GM20000 (cell line): ENCODE results near the gene SLIT3.
A peak's percentile ranks its signal among the peaks of the same experiment; 100 is the strongest.

Experiments used
- DNase-seq: peaks from one replicate; pipeline ENCODE4 v3.0.0; 2012; ENCODE audit warnings: low spot score
- TF ChIP-seq, protein P1 (sequence below): IDR thresholded peaks from 2 replicates; pipeline ENCODE4 v1.5.1; 2012; ENCODE audit warnings: mild to moderate bottlenecking, control low read depth; ENCODE audit errors: extremely low read depth, missing control alignments

SLIT3 gene

DNA sequence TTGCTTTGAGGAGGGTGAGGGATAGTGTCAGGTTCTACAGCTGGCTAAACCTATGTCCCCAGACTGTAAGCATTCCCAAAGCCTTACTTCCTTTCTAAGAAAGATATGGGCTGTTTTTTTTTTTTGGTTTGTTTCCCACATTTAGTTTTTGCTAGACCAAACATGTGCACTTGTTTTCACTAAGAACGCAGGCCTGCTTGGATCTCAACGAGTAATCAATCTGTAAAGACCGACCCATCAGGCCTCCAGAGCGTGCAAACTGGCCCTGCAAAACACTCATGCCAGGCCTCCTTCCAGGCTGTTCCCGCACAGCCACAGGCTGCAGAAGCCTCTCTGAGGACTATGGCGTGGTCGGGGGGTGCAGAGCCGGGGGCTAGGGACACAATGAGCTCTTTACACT lies 416.9 kb downstream of the SLIT3 start:
- TF ChIP-seq, protein P1, sequence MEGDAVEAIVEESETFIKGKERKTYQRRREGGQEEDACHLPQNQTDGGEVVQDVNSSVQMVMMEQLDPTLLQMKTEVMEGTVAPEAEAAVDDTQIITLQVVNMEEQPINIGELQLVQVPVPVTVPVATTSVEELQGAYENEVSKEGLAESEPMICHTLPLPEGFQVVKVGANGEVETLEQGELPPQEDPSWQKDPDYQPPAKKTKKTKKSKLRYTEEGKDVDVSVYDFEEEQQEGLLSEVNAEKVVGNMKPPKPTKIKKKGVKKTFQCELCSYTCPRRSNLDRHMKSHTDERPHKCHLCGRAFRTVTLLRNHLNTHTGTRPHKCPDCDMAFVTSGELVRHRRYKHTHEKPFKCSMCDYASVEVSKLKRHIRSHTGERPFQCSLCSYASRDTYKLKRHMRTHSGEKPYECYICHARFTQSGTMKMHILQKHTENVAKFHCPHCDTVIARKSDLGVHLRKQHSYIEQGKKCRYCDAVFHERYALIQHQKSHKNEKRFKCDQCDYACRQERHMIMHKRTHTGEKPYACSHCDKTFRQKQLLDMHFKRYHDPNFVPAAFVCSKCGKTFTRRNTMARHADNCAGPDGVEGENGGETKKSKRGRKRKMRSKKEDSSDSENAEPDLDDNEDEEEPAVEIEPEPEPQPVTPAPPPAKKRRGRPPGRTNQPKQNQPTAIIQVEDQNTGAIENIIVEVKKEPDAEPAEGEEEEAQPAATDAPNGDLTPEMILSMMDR: no peak
- DNase-seq: no peak

DNA sequence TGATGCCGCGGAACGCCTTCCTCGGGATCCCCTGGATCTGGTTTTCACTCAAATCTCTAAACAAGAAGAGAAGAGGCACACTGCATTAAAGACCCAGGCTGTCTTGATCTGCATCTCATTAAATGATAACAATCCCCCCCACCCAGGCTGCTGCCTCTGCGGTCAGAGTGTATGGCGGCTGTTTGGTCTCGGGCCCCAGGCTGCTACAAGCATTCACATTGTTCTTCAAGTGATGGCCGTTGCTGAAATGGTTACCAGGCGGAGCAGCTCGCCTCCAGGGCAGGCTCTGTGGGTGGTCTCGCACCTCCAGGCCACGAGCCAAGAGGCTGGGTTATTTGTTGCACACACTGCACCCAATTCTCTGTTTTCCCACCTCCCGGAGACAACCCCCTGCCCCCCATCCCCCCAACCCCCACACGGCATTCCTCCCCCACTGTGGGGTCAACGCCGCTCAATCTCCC lies 417.6 kb downstream of the SLIT3 start:
- DNase-seq: no peak
- TF ChIP-seq, protein P1: no peak

DNA sequence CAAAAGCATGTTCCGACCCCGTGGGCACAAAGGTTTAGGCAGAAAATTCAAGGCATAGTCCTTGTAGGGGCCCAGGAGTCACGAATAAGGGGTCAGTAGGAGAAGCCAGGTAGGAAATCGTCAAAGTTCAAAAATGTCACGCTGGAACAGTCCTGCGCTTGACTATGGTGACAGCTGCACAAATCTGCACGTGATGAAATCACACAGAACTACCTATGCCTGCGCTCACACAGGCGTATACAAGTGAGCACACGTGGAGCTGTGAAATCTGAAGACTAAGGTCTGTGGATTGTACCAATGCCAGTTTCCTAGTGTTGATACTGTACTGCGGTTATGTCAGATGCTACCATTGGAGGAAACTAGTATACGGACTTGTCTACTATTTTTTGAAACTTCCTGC lies 418.7 kb downstream of the SLIT3 start:
- TF ChIP-seq, protein P1: no peak

DNA sequence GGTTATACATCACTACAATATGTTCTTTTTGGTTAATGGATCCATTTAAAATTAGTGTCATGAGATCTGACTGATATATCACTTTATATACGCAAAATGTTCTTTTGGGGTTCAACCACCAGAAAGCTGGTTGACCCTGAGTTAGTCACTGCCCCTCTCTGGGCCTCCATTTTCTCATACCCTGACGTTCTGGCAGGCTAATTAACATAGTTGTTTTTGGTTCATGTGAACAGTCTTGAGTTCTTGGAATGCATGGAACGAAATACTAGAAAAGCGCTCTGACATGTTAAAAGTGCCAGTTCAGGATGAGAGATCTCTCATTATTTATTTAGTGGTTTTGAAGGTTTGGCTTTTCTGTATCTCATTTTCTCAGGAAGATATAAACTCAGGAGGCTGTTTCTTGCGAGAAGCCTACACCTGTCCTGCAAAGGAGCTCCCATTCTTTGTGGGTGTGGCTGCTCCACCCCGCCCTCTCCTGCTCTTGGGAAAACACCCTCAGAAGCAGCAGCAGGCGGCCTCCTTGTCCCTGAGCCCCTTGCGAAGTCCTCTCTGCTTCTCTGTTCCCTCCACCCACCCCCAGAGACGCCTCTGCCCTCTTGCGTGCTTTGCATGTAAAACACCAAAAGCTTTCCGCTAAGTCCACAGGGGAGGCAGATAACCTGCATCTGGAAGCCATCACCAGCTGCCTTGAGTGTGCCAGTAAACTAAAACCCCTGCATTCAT lies 419.4 kb downstream of the SLIT3 start:
- no peak for DNase-seq
- TF ChIP-seq, protein P1: no peak

More for the DNA sequence above, 418.7 kb downstream of the SLIT3 start:
- no peak for DNase-seq

DNA sequence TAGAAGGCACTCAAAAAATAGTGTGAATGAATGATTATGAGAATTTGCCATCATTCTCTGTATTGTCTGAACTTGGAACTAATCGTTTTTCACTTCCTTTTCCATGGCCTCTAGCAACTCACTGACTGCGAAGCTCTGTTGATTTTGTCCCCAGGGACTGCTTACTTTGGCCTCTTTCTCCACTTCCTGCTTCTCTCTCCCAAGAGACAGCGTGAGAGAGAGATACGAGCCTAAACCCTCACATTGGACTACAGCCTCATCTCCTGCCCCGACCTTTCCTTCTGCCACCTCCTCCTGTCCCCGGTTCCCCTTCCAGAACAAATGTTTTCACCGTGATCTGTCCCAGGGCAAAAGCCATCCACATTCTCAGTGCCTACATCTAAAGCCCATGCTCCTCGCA lies 421.0 kb downstream of the SLIT3 start:
- TF ChIP-seq, protein P1: no peak
- DNase-seq: peak; percentile 44

DNA sequence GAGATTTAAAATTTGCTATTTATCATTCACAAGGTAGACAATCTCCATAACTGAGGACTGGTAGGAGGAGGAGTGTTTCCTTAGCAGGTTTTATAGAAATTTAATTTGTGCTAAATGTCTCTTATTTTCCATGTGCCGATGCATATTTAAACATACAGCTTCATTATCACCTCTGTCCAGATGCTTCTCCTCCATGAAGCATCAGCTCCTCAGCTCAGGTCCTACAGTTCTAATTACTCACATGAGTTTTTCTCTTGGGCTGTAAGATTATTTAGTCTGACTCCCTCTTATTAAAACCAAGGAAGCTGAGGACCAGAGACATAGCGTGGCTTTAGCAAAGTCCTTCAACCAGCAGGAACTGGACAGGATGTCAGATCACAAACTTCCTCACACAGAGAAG lies 421.6 kb downstream of the SLIT3 start:
- no peak for DNase-seq
- TF ChIP-seq, protein P1: no peak

DNA sequence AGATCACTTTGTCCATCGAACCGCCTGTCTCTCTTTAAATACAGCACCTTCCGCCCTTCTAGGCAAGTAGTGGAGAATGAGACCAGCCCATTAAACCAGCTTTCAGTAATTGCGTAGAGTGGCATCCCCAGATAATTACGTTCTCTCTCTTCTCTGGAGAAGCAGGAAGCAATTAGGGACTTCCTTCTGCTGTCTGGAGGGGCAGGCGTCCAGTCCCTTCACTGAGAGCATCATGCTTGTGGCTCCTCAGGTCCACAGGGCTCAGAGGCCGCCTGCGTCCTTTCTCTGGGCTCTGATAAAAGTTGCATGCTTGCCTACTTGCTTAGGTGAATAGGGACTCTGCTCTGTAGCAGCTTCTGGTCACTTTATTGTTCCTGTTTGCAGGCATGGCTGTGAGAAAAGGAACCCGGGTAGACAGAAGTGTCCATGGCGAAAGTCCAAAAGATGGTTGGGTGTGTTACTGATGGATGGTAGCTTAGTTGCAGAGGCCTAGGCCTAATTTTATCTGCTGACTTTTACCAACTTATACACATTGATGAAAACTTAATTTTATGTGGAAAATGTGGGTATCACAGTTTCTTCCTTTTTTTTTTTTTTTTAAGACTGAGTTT lies 422.7 kb downstream of the SLIT3 start:
- DNase-seq: no peak
- TF ChIP-seq, protein P1: no peak
